Heart left ventricle (tissue), 13 donors: ENCODE results near the gene SEPTIN3.

Experiments used
- POLR2A ChIP-seq, 2 donors: fragments of 450-650 bp; IDR thresholded peaks; one replicate each; pipeline ENCODE4 v1.6.1; 2017; ENCODE audit warnings: antibody characterized with exemption in 2 of 2, mild to moderate bottlenecking in 2 of 2, moderate library complexity in 2 of 2
- TF ChIP-seq, protein P1 (sequence below), 12 donors: fragments of 200-600 bp; sonication (generic) in 4 of 12; IDR thresholded peaks; one replicate each; pipeline versions ENCODE4 v1.5.0 to v1.8.0; 2018 to 2022; ENCODE audit warnings: antibody characterized with exemption in 12 of 12, mild to moderate bottlenecking in 5 of 12
- donor health status: ischemic (EF 13 %, LVEDD 7.1; RV severe dilation, severe dysfunction).
- donor health status: DM: no; HTN: yes; CAD: no.
- donor health status: DM: no; HTN: no; CAD: no.
- donor health status: ischemic (EF 25% LVEDD 6.9; RV normal size, moderate dysfunction).
- donor health status: ischemic (EF 25% LVEDD 5.7; RV mildly dilated, moderate dysfunction).
- donor health status: ischemic (EF 35%, LVEDD 5.7; RV mildly dilated, moderate dysfunction).
- donor health status: nonischemic (EF 11% LVEDD 7.7; RV severe dilation, severe dysfunction).
- donor health status: DM: yes; HTN: yes; CAD: no.
- donor health status: PGD.
- donor health status: ischemic (EF 29% LVEDD 5.4; RV normal size, mild dysfunction).
- donor health status: nonischemic (EF 23%, LVEDD 6.1; RV moderate dilation, normal function).

DNA sequence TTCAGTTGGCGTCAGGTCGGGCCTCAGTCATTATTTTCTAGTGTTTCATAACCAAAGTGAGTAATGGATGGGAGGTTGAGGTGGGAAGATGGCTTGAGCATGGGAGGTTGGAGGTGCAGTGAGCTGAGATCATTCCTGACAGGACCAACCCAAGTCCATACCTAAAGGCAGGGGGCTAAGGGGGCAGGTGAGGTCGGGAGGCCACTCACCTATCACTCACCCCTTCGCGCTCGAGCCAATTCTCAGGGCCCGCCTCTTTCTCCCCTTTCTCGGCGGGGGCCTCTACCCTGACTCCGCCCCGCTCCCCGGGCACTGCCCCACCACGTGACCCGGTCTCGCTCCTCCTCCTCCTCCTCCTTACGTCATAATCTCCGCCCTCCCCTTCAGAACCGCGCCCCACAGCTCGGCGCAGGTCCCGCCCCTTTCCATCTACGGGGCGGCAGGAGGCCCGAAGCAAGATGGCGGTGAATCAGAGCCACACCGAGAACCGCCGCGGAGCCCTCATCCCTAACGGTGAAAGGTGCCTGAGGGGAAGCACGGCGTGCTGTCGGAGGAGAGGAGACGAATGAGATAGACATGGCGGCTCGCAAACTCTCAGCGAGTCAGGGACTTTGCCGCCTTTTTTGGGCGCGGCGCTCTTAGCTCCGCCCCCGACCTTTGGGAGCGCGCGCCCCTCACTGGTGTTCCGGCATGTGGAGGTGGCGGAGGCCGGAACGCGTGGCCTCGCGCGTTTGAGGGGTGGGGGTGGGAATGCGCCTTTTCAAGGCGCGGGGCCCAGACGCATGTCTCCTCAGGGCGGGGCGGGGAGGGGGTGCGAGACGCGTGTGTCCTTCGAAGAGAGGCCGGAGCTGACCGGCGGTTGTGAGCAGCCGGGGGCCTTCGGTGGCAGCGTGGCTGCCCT is 29.4 kb downstream of the SEPTIN3 start, which contains the start of gene WBP2NL:
- TF ChIP-seq, protein P1, sequence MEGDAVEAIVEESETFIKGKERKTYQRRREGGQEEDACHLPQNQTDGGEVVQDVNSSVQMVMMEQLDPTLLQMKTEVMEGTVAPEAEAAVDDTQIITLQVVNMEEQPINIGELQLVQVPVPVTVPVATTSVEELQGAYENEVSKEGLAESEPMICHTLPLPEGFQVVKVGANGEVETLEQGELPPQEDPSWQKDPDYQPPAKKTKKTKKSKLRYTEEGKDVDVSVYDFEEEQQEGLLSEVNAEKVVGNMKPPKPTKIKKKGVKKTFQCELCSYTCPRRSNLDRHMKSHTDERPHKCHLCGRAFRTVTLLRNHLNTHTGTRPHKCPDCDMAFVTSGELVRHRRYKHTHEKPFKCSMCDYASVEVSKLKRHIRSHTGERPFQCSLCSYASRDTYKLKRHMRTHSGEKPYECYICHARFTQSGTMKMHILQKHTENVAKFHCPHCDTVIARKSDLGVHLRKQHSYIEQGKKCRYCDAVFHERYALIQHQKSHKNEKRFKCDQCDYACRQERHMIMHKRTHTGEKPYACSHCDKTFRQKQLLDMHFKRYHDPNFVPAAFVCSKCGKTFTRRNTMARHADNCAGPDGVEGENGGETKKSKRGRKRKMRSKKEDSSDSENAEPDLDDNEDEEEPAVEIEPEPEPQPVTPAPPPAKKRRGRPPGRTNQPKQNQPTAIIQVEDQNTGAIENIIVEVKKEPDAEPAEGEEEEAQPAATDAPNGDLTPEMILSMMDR (IDR thresholded peaks at IDR 0.05): no peak
- TF ChIP-seq POLR2A (IDR thresholded peaks at IDR 0.05): peak in 1 of 2 donors; percentile 17
